Loucy (cell line): ENCODE results near the gene PDLIM3.

Experiments used
- EZH2phosphoT487 ChIP-seq: fragments of 200-600 bp; IDR thresholded peaks from 2 replicates; pipeline ENCODE4 v1.6.1; 2018; ENCODE audit warnings: antibody characterized with exemption, mild to moderate bottlenecking, moderate library complexity, borderline replicate concordance
- TF ChIP-seq, protein P1 (sequence below): fragments of 200-600 bp; sonication (generic); conservative IDR thresholded peaks from 2 replicates; pipeline ENCODE4 v1.5.1; 2014; ENCODE audit warnings: mild to moderate bottlenecking, antibody characterized with exemption, low read length

GRCh38 chr4:185540040-185540439, 4.7 kb upstream of the PDLIM3 start:
- no peak for TF ChIP-seq EZH2phosphoT487
- TF ChIP-seq, protein P1, sequence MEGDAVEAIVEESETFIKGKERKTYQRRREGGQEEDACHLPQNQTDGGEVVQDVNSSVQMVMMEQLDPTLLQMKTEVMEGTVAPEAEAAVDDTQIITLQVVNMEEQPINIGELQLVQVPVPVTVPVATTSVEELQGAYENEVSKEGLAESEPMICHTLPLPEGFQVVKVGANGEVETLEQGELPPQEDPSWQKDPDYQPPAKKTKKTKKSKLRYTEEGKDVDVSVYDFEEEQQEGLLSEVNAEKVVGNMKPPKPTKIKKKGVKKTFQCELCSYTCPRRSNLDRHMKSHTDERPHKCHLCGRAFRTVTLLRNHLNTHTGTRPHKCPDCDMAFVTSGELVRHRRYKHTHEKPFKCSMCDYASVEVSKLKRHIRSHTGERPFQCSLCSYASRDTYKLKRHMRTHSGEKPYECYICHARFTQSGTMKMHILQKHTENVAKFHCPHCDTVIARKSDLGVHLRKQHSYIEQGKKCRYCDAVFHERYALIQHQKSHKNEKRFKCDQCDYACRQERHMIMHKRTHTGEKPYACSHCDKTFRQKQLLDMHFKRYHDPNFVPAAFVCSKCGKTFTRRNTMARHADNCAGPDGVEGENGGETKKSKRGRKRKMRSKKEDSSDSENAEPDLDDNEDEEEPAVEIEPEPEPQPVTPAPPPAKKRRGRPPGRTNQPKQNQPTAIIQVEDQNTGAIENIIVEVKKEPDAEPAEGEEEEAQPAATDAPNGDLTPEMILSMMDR, result no peak
